Mucosa of descending colon (tissue), 3 donors: ENCODE measurements around the gene EEF1A2. TPM values are rescaled to one million over a fixed set of nuclear protein-coding genes. Genes with fewer than 3 reads are reported as not detected.

Source experiments
- ATAC-seq: fragments of 200-7000 bp; cut with Tn5 transposase; one replicate; pipeline ENCODE4 v1.9.1; 2020; ENCODE audit warnings: mild to moderate bottlenecking, moderate library complexity
- DNase-seq, 3 donors: peaks; one replicate each; pipeline ENCODE4 v3.0.0-alpha.2; 2020
- H3K36me3 ChIP-seq: fragments of 200-600 bp; one replicate; pipeline ENCODE4 v1.8.0; 2021; ENCODE audit warnings: low read depth, mild to moderate bottlenecking
- H3K4me1 ChIP-seq: fragments of 200-600 bp; one replicate; pipeline ENCODE4 v1.8.0; 2021; ENCODE audit warnings: low read depth, mild to moderate bottlenecking
- H3K4me3 ChIP-seq: fragments of 200-600 bp; one replicate; pipeline ENCODE4 v1.8.0; 2021; ENCODE audit warnings: mild to moderate bottlenecking
- H3K9me3 ChIP-seq: fragments of 200-600 bp; one replicate; pipeline ENCODE4 v1.8.0; 2021; ENCODE audit warnings: mild to moderate bottlenecking
- CTCF ChIP-seq: fragments of 200-600 bp; IDR thresholded peaks from one replicate; pipeline ENCODE4 v1.8.0; 2022; ENCODE audit warnings: antibody characterized with exemption, mild to moderate bottlenecking
- intact Hi-C, 2 donors: fragments of 100-400 bp; cut with DNase I in 1 of 2; cut with micrococcal nuclease in 1 of 2; formaldehyde crosslinking; loops; one replicate each; pipeline versions ENCODE4 v1.11.0 to v1.11.1; 2022; cut with DNase I, micrococcal nuclease
- total RNA-seq, 3 donors: library from RNA; stranded (reverse); fragmentation: NEBNext Ultra II Directional in 2 of 3; extraction: Animal tissue kit (Norgen Biotek cat#: 25700) in 2 of 3; gene quantifications; one replicate each; pipeline versions ENCODE4 v1.2.1 to v1.2.4, GENCODE V29; 2021 to 2023
- donor health status: DM: no; HTN: no; CAD: no; lungs with moderate emphysema.
- donor health status: DM: no; HTN: no; CAD: no.
- donor health status: DM: no; HTN: yes; CAD: no.

The EEF1A2 gene
- total RNA-seq, 3 donors from 2014 or later = 1.3 to 15.0 (median 2.7) TPM

- ATAC-seq (no peak), DNase-seq (no peak)
- no peak for TF ChIP-seq CTCF
- H3K4me1 ChIP-seq = peaks cover 5% of the 10 kb centered on the region
- intact Hi-C loops = no loop called here
- no peaks in the 10 kb centered on the region for H3K36me3 ChIP-seq
- no peaks in the 10 kb centered on the region for H3K9me3 ChIP-seq
- no peak overlapping the region for H3K4me3 ChIP-seq
Observed at GRCh38 chr20:63471717-63471980, 27.2 kb downstream of the EEF1A2 start.

- DNase-seq (no peak), ATAC-seq (no peak)
- H3K4me3 ChIP-seq = no peak overlapping the region
Observed at GRCh38 chr20:63471002-63471716, 27.7 kb downstream of the EEF1A2 start.

GRCh38 chr20:63470410-63470809, 28.5 kb downstream of the EEF1A2 start:
- DNase-seq (no peak), ATAC-seq (no peak)
- H3K36me3 ChIP-seq = no peaks in the 10 kb centered on the region
- no peak overlapping the region for H3K4me3 ChIP-seq
- no peak for TF ChIP-seq CTCF
- H3K4me1 ChIP-seq = peaks cover 5% of the 10 kb centered on the region
- intact Hi-C loops = no loop called here
- no peaks in the 10 kb centered on the region for H3K9me3 ChIP-seq

More at GRCh38 chr20:63471002-63471716, 27.7 kb downstream of the EEF1A2 start:
- intact Hi-C loops = no loop called here
- Histone ChIP-seq H3K9me3 (no peaks in the 10 kb centered on the region), H3K36me3 (no peaks in the 10 kb centered on the region), H3K4me1 (peaks cover 5% of the 10 kb centered on the region)
- TF ChIP-seq CTCF = no peak

- Histone ChIP-seq H3K36me3 (no peaks in the 10 kb centered on the region), H3K9me3 (no peaks in the 10 kb centered on the region), H3K4me3 (no peak overlapping the region), H3K4me1 (peaks cover 5% of the 10 kb centered on the region)
- no peak for ATAC-seq
- intact Hi-C loops = no loop called here
- DNase-seq = no peak
- TF ChIP-seq CTCF = no peak
Observed at GRCh38 chr20:63469713-63470101, 29.2 kb downstream of the EEF1A2 start.

- intact Hi-C loops = no loop called here
- no peak for TF ChIP-seq CTCF
- no peaks in the 10 kb centered on the region for H3K9me3 ChIP-seq
- ATAC-seq (no peak), DNase-seq (no peak)
- H3K36me3 ChIP-seq = no peaks in the 10 kb centered on the region
- peaks cover 5% of the 10 kb centered on the region for H3K4me1 ChIP-seq
- no peak overlapping the region for H3K4me3 ChIP-seq
Observed at GRCh38 chr20:63469019-63469712, 29.7 kb downstream of the EEF1A2 start.
